GM12878 (cell line): ENCODE results near the gene LAMC3. TPM values are rescaled to one million over a fixed set of nuclear protein-coding genes. Genes with fewer than 3 reads are reported as not detected.

Experiments used
- ATAC-seq: fragments of 200-7000 bp; cut with Tn5 transposase; 3 replicates; pipeline ENCODE4 v1.9.1; 2020; ENCODE audit warnings: mild to moderate bottlenecking, moderate library complexity
- BruUV-seq: library from RNA; stranded (reverse); fragments of 400-500 nt; replicated peaks from 2 replicates; lab custom pipeline; 2021; lab: Mats Ljungman, UMichigan
- CTCF ChIA-PET: fragments of 300-600 bp; sonication (Branson Sonifier 250); formaldehyde crosslinking; extraction: SDS; loops from one replicate; lab custom pipeline; 2021; ENCODE audit warnings: inconsistent platforms; lab: Yijun Ruan, JAX
- POLR2A ChIA-PET: fragments of 350-600 bp; formaldehyde crosslinking; extraction: SDS; loops from one replicate; lab custom pipeline; 2021; ENCODE audit warnings: inconsistent platforms; lab: Charles Lee
- RAD21 ChIA-PET: fragments of 300-600 bp; sonication (Branson Sonifier 250); formaldehyde crosslinking; loops from one replicate; lab custom pipeline; 2023; ENCODE audit warnings: antibody characterized with exemption; ENCODE audit not compliant: unreplicated experiment; lab: Charles Lee
- SMC1A ChIA-PET: fragments of 300-600 bp; sonication (Branson Sonifier 250); formaldehyde crosslinking; loops from one replicate; lab custom pipeline; 2023; ENCODE audit not compliant: unreplicated experiment, uncharacterized antibody; lab: Charles Lee
- DNase-seq: peaks from one replicate; pipeline ENCODE4 v3.0.0-alpha.2; 2011; ENCODE audit warnings: low read depth, low spot score
- FAIRE-seq: peaks from 3 replicates; lab custom pipeline; 2011; peaks lifted over from hg19 to GRCh38; lab: Jason Lieb, UNC
- H2AFZ ChIP-seq: 2 replicates; pipeline ENCODE4 v1.6.0; 2011; ENCODE audit warnings: low read depth, low read length, control low read depth; ENCODE audit not compliant: control insufficient read depth
- H3K27ac ChIP-seq: 2 replicates; pipeline ENCODE4 v1.5.1; 2011; ENCODE audit warnings: control low read depth; ENCODE audit not compliant: control insufficient read depth, insufficient read depth
- H3K27me3 ChIP-seq, 2 experiments: replicated peaks in 1 of 2; 2 replicates each; pipeline versions ENCODE4 v1.6.0 to v1.6.1; 2011; ENCODE audit warnings: low read length in 1 of 2; ENCODE audit not compliant: control insufficient read depth in 2 of 2, insufficient read depth in 2 of 2
- H3K36me3 ChIP-seq, 2 experiments: 2 replicates each; pipeline ENCODE4 v1.5.1; 2011; ENCODE audit warnings: low read length in 1 of 2; ENCODE audit not compliant: control insufficient read depth in 2 of 2, insufficient read depth in 2 of 2
- H3K4me1 ChIP-seq: 2 replicates; pipeline ENCODE4 v1.6.1; 2011; ENCODE audit warnings: mild to moderate bottlenecking, low read length, moderate library complexity, mixed read lengths; ENCODE audit not compliant: control insufficient read depth, insufficient read depth
- H3K4me2 ChIP-seq: 2 replicates; pipeline ENCODE4 v1.6.0; 2011; ENCODE audit warnings: control low read depth; ENCODE audit not compliant: control insufficient read depth, insufficient read depth
- H3K4me3 ChIP-seq: fragments of 200-600 bp; sonication (generic); 2 replicates; pipeline ENCODE4 v1.5.1; 2016
- H3K79me2 ChIP-seq: 2 replicates; pipeline ENCODE4 v1.6.0; 2011; ENCODE audit warnings: low read length; ENCODE audit not compliant: control insufficient read depth, insufficient read depth
- H3K9ac ChIP-seq: 2 replicates; pipeline ENCODE4 v1.8.0; 2011; ENCODE audit warnings: low read length, control low read depth, mixed read lengths; ENCODE audit not compliant: control insufficient read depth, insufficient read depth
- H3K9me3 ChIP-seq: replicated peaks from 3 replicates; pipeline ENCODE4 v1.5.1; 2011; ENCODE audit warnings: mild to moderate bottlenecking, low read length; ENCODE audit not compliant: control insufficient read depth, insufficient read depth
- H4K20me1 ChIP-seq: 2 replicates; pipeline ENCODE4 v1.6.0; 2011; ENCODE audit not compliant: control insufficient read depth, insufficient read depth
- BCL11A ChIP-seq: IDR thresholded peaks from 2 replicates; pipeline ENCODE4 v1.6.1; 2011; ENCODE audit warnings: low read depth, low read length
- BCL3 ChIP-seq: IDR thresholded peaks from 2 replicates; pipeline ENCODE4 v1.6.1; 2011; ENCODE audit warnings: borderline replicate concordance, low read depth, mild to moderate bottlenecking, moderate library complexity, low read length; ENCODE audit not compliant: insufficient read depth, poor library complexity, severe bottlenecking
- CREM ChIP-seq: IDR thresholded peaks from 2 replicates; pipeline ENCODE4 v1.6.1; 2014; ENCODE audit warnings: antibody characterized with exemption, low read depth
- EP300 ChIP-seq, 2 experiments: fragments of 150-350 bp in 1 of 2; IDR thresholded peaks; 2 replicates each; pipeline ENCODE4 v1.6.1; 2011 to 2012; ENCODE audit warnings: low read depth in 2 of 2, low read length in 2 of 2, borderline replicate concordance in 1 of 2, improper control_type of control experiment in 1 of 2, inconsistent platforms in 1 of 2; ENCODE audit not compliant: control insufficient read depth in 1 of 2
- ETV6 ChIP-seq, 2 experiments: fragments of 450-650 bp in 1 of 2; IDR thresholded peaks in 1 of 2; conservative IDR thresholded peaks in 1 of 2; 2 replicates each; pipeline ENCODE4 v1.6.1; 2014; ENCODE audit warnings: antibody characterized with exemption in 1 of 2, borderline replicate concordance in 1 of 2, low read depth in 1 of 2, mild to moderate bottlenecking in 1 of 2, moderate library complexity in 1 of 2
- FOXK2 ChIP-seq: fragments of 450-650 bp; IDR thresholded peaks from 2 replicates; pipeline ENCODE4 v1.6.1; 2017; ENCODE audit warnings: mild to moderate bottlenecking, moderate library complexity
- GATAD2B ChIP-seq: fragments of 450-650 bp; conservative IDR thresholded peaks from 2 replicates; pipeline ENCODE4 v1.6.1; 2017; ENCODE audit warnings: low read depth, mild to moderate bottlenecking, moderate library complexity
- NKRF ChIP-seq: fragments of 450-650 bp; conservative IDR thresholded peaks from 2 replicates; pipeline ENCODE4 v1.6.1; 2017; ENCODE audit warnings: mild to moderate bottlenecking, moderate library complexity
- POLR2A ChIP-seq: IDR thresholded peaks from 2 replicates; pipeline ENCODE4 v1.6.1; 2011; ENCODE audit warnings: low read depth, mild to moderate bottlenecking, low read length
- SMAD5 ChIP-seq: IDR thresholded peaks from 2 replicates; pipeline ENCODE4 v1.6.1; 2016; ENCODE audit warnings: antibody characterized with exemption, low read depth
- ZZZ3 ChIP-seq: IDR thresholded peaks from 2 replicates; pipeline ENCODE4 v1.6.1; 2011; ENCODE audit warnings: low read depth; ENCODE audit not compliant: control insufficient read depth, insufficient read length
- WGBS: methylation state at CpG from one replicate; pipeline ENCODE4 v1.1.6; 2016; ENCODE audit warnings: low lambda C conversion rate; ENCODE audit not compliant: insufficient replicate concordance, insufficient coverage; ENCODE audit errors: missing lambda C conversion rate; 5-methylcytosine and 5-hydroxymethylcytosine counted together
- in situ Hi-C: fragments of 300-500 bp; cut with MboI; formaldehyde crosslinking; loops from 9 replicates; pipeline ENCODE4 v1.14.3; 2018; ENCODE audit warnings: mixed read lengths
- intact Hi-C: fragments of 100-400 bp; cut with micrococcal nuclease; formaldehyde crosslinking; loops from one replicate; pipeline ENCODE4 v1.14.2; 2022; ENCODE audit not compliant: unreplicated experiment
- polyA plus RNA-seq, 11 experiments: library from polyadenylated mRNA; depleted of rRNA in 4 of 11; unstranded in 6 of 11; stranded (reverse) in 5 of 11; fragments of >200 nt; fragmentation: Nextera tagmentation in 4 of 11; fragmentation: Illumina TruSeq in 1 of 11; extraction: Ambion mirVana in 4 of 11; extraction: Trizol in 1 of 11; gene quantifications; 1 replicate in 1 of 11; 2 replicates in 10 of 11; pipeline versions ENCODE4 v1.2.1 to v1.2.3, GENCODE V29; 2011 to 2016; ENCODE audit warnings: inconsistent platforms in 2 of 11, missing spikeins in 2 of 11, low read depth in 1 of 11
- total RNA-seq, 4 experiments: library from RNA; depleted of rRNA in 3 of 4; stranded (reverse); fragments of >200 nt in 3 of 4; fragmentation: Illumina TruSeq in 1 of 4; extraction: Trizol in 1 of 4; gene quantifications; 2 replicates each; pipeline versions ENCODE4 v1.2.1 to v1.2.3, GENCODE V29; 2013 to 2021
- TF ChIP-seq, protein P1 (sequence below): fragments of 450-650 bp; formaldehyde crosslinking; IDR thresholded peaks from 2 replicates; pipeline ENCODE4 v1.4.0; 2020; ENCODE audit warnings: mild to moderate bottlenecking, moderate library complexity
- TF ChIP-seq, protein P2 (sequence below): fragments of 450-650 bp; IDR thresholded peaks from 2 replicates; pipeline ENCODE4 v1.6.1; 2017; ENCODE audit warnings: low read depth, mild to moderate bottlenecking, moderate library complexity

LAMC3 gene
- total and polyA plus RNA-seq, 10 of the 15 experiments (the other 5 are each of a cell fraction or from before 2014, with no cell fraction given): under 0.01 to 0.08 TPM; not detected in 8

GRCh38 chr9:131091352-131091992 is 82.5 kb downstream of the LAMC3 start (continued):
- TF ChIP-seq SMAD5: no peak
- TF ChIP-seq, protein P1, sequence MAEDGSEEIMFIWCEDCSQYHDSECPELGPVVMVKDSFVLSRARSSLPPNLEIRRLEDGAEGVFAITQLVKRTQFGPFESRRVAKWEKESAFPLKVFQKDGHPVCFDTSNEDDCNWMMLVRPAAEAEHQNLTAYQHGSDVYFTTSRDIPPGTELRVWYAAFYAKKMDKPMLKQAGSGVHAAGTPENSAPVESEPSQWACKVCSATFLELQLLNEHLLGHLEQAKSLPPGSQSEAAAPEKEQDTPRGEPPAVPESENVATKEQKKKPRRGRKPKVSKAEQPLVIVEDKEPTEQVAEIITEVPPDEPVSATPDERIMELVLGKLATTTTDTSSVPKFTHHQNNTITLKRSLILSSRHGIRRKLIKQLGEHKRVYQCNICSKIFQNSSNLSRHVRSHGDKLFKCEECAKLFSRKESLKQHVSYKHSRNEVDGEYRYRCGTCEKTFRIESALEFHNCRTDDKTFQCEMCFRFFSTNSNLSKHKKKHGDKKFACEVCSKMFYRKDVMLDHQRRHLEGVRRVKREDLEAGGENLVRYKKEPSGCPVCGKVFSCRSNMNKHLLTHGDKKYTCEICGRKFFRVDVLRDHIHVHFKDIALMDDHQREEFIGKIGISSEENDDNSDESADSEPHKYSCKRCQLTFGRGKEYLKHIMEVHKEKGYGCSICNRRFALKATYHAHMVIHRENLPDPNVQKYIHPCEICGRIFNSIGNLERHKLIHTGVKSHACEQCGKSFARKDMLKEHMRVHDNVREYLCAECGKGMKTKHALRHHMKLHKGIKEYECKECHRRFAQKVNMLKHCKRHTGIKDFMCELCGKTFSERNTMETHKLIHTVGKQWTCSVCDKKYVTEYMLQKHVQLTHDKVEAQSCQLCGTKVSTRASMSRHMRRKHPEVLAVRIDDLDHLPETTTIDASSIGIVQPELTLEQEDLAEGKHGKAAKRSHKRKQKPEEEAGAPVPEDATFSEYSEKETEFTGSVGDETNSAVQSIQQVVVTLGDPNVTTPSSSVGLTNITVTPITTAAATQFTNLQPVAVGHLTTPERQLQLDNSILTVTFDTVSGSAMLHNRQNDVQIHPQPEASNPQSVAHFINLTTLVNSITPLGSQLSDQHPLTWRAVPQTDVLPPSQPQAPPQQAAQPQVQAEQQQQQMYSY (CRISPR knock-in tag): no peak
- TF ChIP-seq EP300 (IDR thresholded peaks at IDR 0.05; ENCODE audit: borderline replicate concordance in 1 of 2, control insufficient read depth in 1 of 2, low read depth in 2 of 2, low read length in 2 of 2): no peak
- no peak for TF ChIP-seq NKRF
- TF ChIP-seq, all 136 proteins: peak for 0

DNA sequence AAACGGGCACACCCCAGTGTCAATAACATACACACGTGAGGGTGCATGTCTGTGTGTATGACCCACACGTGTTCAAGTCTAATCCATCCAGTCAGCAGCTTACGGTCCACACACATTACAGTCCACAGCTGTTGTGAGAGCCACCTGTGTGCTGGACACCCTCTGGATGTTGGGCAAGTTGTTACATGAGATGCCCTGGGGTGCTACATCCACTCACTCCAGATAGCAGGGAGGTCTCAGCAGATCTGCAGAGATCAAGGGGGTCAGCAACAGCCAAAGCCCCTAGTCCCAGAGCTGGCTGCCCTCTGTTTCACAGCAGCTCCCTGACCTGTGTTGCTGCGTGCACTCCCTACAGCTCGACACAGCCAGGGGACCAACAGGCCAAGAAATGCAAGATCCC is 83.1 kb downstream of the LAMC3 start:
- no peak overlapping the region for H3K27ac ChIP-seq
- 35% methylated on average over 6 of the region's 6 CpGs for WGBS
- no peak for DNase-seq
- H3K9me3 ChIP-seq: no peaks in the 10 kb centered on the region
- no peak for ATAC-seq
- H3K36me3 ChIP-seq: no peaks in the 10 kb centered on the region
- no peak overlapping the region for H3K9ac ChIP-seq
- no TSS peak for BruUV-seq
- FAIRE-seq: no peak
- RAD21 ChIA-PET: no interaction called here
- CTCF ChIA-PET: no interaction called here
- H3K4me2 ChIP-seq: no peak overlapping the region
- POLR2A ChIA-PET: no interaction called here
- no peak overlapping the region for H2AFZ ChIP-seq
- H3K4me1 ChIP-seq: no peaks in the 10 kb centered on the region
- no peak overlapping the region for H3K4me3 ChIP-seq
- SMC1A ChIA-PET: no interaction called here
- in situ Hi-C loops: no loop called here
- intact Hi-C loops: no loop called here
- no peaks in the 10 kb centered on the region for H3K79me2 ChIP-seq
- H3K27me3 ChIP-seq: peaks cover 5 to 9% of the 10 kb centered on the region in 2 experiments; a peak in 3 of 4 replicates
- H4K20me1 ChIP-seq: no peaks in the 10 kb centered on the region
- TF ChIP-seq BCL3 (no peak), BCL11A (no peak), ETV6 (conservative IDR thresholded peaks at IDR 0.05 in 1 of 2, IDR thresholded peaks at IDR 0.05 in 1 of 2; ENCODE audit: borderline replicate concordance in 1 of 2, low read depth in 1 of 2) (no peak), GATAD2B (no peak), FOXK2 (no peak), ZZZ3 (no peak), POLR2A (no peak), CREM (no peak)
- TF ChIP-seq, protein P2, sequence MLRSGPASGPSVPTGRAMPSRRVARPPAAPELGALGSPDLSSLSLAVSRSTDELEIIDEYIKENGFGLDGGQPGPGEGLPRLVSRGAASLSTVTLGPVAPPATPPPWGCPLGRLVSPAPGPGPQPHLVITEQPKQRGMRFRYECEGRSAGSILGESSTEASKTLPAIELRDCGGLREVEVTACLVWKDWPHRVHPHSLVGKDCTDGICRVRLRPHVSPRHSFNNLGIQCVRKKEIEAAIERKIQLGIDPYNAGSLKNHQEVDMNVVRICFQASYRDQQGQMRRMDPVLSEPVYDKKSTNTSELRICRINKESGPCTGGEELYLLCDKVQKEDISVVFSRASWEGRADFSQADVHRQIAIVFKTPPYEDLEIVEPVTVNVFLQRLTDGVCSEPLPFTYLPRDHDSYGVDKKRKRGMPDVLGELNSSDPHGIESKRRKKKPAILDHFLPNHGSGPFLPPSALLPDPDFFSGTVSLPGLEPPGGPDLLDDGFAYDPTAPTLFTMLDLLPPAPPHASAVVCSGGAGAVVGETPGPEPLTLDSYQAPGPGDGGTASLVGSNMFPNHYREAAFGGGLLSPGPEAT: no peak
